HG03558 (cell line): ENCODE data around the gene CBL.

ENCODE experiments used
- ATAC-seq: cut with Tn5 transposase; IDR thresholded peaks from one replicate; pipeline ENCODE4 v1.9.1; 2021; ENCODE audit warnings: moderate number of reproducible peaks; ENCODE audit not compliant: unreplicated experiment; ENCODE audit errors: extremely low read depth

Gene CBL

GRCh38 chr11:119262668-119263351 lies 56.7 kb downstream of the CBL start:
- no peak for ATAC-seq

GRCh38 chr11:119263352-119263940 lies 57.3 kb downstream of the CBL start:
- ATAC-seq: no peak

- ATAC-seq: no peak
Measured at GRCh38 chr11:119266063-119266462, 59.9 kb downstream of the CBL start.

- ATAC-seq: no peak
Measured at GRCh38 chr11:119266517-119267255, 60.5 kb downstream of the CBL start.

GRCh38 chr11:119267645-119268044 lies 61.5 kb downstream of the CBL start:
- ATAC-seq: no peak

GRCh38 chr11:119273721-119274120 lies 67.6 kb downstream of the CBL start:
- ATAC-seq: no peak

GRCh38 chr11:119277660-119278059 lies 71.5 kb downstream of the CBL start:
- no peak for ATAC-seq

GRCh38 chr11:119282495-119282894 lies 76.4 kb downstream of the CBL start:
- no peak for ATAC-seq

- ATAC-seq: no peak
Measured at GRCh38 chr11:119284344-119285157, 78.4 kb downstream of the CBL start.

- ATAC-seq: no peak
Measured at GRCh38 chr11:119285431-119285830, 79.3 kb downstream of the CBL start.

GRCh38 chr11:119288219-119288618 lies 82.1 kb downstream of the CBL start:
- ATAC-seq: no peak

- ATAC-seq: no peak
Measured at GRCh38 chr11:119290894-119291497, 84.9 kb downstream of the CBL start.

- ATAC-seq: no peak
Measured at GRCh38 chr11:119293461-119293860, 87.3 kb downstream of the CBL start.

- ATAC-seq: no peak
Measured at GRCh38 chr11:119295178-119295577, 89.0 kb downstream of the CBL start.

- ATAC-seq: no peak
Measured at GRCh38 chr11:119297938-119298337, 91.8 kb downstream of the CBL start.

- ATAC-seq: no peak
Measured at GRCh38 chr11:119298726-119299125, 92.6 kb downstream of the CBL start.

- no peak for ATAC-seq
Measured at GRCh38 chr11:119299416-119299815, 93.3 kb downstream of the CBL start.

GRCh38 chr11:119300198-119300964 lies 94.2 kb downstream of the CBL start:
- ATAC-seq: no peak

GRCh38 chr11:119303227-119303718 lies 97.1 kb downstream of the CBL start:
- no peak for ATAC-seq
